Activated CD8-positive, alpha-beta memory T cell treated with anti-CD3 and anti-CD28 coated beads, Interleukin-2, amount 50 U/mL, for 4 hours (primary cell): Measurements from ENCODE around the gene PNPLA4.

ENCODE experiments used
- DNase-seq: peaks from one replicate; pipeline ENCODE4 v3.0.0-alpha.2; 2020

Gene PNPLA4

GRCh38 chrX:7852166-7852565 lies 75.0 kb downstream of the PNPLA4 start:
- DNase-seq = no peak
